Endothelial cell of hepatic sinusoid (primary cell): Measurements from ENCODE around the gene ELK3.

Experiments used
- in situ Hi-C: cut with HindIII; loops from 2 replicates; pipeline ENCODE4 v1.10.0; 2017; ENCODE audit warnings: low sequenced_read_pairs

ELK3 gene

DNA sequence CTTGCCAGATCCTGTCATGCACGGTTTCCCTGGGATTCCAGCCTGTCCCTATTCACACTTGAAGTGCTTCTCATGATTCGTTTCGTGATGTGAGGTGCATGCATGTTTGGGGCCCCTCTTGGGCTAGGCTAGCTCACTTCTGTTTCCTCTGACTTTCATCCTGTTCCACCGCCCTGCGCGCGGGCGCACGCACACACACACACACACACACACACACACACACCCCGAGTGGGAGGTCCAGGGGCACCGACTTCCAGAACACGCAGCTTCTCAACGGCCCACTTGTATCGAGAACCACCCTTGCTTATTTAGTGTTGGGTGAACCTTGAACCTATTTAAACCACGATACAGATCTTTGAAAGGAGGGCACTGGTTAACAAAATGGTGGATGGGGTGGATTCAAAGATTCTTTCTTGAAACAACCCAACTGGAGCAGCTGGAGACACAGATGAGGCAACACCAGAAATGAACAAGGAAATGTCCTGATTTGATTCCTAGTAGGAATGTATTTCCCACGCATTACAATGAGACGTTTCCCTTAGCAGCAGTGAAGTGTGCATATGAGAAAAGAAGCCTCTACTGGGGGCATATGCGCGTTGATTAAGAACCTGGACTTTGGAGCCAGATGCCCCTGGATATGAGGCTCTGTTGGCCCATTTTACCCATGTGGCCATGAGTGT, 16.3 kb downstream of the ELK3 start:
- in situ Hi-C loops: no loop called here

DNA sequence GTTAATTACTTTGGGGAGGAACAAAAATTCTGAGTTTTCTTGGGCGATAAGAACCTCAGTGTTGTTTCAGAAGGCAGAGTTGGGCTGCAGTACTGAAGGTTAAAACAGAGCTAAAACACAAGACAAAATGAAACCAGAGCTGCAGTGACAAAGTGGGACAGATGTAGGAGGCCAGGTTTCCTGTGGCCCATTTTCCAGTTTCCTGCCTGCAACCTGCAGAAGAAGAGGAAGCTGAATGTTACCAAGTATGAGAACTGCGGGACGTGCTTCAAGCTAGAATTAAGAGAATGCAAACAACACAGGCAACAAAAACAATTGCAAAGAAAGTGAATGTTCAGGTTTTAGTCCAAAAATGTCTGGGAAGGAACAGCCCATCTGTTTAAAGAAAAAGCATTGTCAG, 17.8 kb downstream of the ELK3 start:
- in situ Hi-C loops: no loop called here

DNA sequence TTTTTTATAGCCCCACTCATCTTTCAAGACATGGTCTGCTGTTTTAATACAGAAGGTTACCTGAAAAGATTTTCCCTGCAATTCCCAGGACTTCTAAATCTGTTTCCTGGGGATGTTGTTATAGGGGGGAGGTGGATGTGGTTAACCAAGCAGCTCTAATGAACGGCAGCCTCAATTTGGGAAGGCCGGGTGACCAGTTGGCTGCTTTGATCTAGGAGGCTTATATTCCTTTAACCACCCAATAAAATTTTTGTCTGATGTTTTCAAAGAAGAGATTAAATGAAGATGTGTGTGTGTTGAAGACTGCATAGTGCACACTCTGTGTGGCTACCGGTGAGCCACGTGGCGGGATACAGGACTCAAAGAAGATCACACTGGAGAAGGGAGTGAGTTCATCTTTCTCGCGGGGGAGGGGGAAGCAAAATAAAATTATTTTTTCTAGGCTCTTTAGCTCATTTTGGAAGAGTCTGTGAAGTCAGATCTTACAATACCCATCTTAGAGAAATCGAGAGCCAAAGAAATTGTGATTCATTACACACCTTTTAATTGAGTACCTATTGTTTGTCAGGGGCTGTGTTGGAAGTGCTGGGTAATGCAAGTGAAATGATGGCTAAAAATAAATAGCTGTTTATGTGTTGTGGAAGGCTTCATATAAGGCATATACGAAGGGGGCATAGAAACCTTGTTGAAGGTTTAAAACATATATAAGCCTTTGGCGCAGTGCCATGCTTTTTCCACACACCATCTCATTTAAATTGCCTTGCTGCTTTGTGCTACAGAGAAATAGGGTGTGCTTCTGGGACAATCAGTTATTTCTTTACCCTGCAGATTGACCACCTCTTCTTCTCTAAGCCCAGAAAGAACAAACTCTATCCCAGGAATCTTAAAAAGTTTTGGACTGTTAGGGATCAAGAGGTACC, 18.5 kb downstream of the ELK3 start:
- in situ Hi-C loops: no loop called here

DNA sequence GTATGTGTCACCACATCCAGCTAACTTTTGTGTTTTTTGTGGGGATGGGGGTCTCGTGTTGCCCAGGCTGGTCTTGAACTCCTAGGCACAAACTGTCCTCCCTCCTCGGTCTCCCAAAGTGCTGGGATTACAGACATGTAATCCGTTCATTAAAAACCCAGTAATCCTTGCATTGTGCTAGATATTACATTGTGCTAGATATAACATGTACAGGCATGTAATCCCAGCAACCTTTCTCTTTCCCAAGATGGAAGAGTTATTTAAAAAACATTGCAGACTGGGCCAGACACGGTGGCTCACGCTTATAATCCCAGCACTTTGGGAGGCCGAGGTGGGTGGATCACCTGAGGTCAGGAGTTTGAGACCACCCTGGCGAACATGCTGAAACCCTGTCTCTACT, 19.7 kb downstream of the ELK3 start:
- in situ Hi-C loops: no loop called here

DNA sequence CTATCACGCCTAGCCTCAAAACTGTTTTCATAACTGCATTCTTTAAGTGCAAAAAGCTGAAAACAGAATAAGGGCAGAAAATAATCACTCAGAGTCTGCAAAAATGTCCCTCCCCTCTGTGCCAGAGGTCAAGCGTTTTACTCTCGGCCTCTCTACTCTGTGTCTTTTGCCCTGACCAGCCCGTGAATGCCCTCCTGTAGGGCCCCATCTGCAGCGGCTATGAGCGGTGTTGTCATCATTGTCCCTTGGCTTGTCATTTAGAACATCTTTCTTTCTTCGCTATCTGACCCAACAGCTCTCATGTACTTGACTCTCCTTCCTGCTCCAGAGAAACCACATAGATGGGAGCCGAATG, 21.7 kb downstream of the ELK3 start:
- in situ Hi-C loops: loop anchor here (5.0 kb wide), 1 partner anchor 99 kb away; no protein-coding TSS in a partner anchor

- in situ Hi-C loops: loop anchor here (5.0 kb wide), 1 partner anchor 102 kb away; no protein-coding TSS in a partner anchor
These were observed 25.0 kb downstream of the ELK3 start for GRCh38 chr12:96218989-96219678.

DNA sequence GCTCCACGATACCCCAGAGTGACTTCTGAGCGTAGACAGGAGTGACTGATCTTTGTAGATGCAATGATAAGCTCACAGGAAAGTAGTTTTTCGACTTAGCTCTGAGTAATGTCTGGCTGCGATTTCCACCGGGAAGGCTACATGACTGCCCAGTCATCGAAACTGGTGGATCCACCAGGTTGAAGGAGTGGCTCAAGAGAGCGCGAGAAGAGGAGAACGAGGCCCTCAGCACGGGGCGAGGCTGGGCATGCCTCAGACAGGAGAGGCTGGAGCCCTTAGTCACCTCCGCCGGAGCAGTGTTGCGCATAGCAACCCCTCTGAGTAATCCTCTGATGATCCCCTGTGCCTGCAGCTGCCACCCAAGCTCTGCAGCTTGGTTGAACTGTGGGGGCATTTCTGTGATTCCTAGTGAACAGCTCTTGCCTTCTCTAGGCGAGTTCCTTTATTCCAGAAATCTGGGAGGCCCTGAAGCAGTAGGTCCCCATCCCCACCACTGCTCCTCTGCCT, 25.6 kb downstream of the ELK3 start:
- in situ Hi-C loops: loop anchor here (5.0 kb wide), 1 partner anchor 102 kb away; no protein-coding TSS in a partner anchor

DNA sequence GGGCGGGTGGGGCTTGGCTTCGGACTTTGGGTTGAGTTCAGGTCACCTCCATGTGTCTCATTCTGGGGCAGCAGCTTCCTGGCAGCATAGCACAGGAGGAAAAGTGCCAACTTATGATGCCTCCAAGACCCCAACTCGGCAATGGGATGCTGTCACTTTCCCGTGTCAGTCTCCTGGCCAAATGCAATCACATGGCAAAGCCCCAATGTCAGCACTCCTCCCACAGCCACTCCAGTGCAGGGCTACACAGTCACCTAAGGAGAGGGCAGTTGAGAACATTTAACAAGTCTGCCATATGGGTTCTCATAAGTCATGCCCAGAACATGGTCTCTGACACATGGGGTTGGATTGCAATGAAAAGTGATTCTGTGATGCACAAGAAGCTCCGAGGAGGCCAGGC, 26.7 kb downstream of the ELK3 start:
- in situ Hi-C loops: no loop called here

DNA sequence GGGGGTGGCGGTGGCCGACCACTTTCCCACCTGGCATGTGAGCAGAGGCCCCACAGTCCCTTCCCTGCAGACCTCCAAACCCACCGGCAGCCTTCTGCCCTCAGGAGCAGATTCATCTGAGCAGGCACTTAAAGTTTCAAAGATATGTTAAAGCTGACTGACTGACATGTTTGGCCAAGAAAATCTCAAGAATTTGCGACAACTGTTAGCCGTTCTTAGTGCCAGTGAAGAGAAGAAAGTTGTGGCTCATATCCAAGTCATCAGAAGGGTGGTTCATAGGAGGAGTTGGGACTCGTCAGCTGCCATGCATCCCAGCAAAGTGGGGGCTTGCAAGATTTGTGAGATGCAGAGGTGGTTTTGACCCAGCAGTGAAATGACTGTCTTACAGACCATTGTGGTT, 27.2 kb downstream of the ELK3 start:
- in situ Hi-C loops: no loop called here

- in situ Hi-C loops: no loop called here
These were observed 29.4 kb downstream of the ELK3 start for GRCh38 chr12:96223411-96224218.

DNA sequence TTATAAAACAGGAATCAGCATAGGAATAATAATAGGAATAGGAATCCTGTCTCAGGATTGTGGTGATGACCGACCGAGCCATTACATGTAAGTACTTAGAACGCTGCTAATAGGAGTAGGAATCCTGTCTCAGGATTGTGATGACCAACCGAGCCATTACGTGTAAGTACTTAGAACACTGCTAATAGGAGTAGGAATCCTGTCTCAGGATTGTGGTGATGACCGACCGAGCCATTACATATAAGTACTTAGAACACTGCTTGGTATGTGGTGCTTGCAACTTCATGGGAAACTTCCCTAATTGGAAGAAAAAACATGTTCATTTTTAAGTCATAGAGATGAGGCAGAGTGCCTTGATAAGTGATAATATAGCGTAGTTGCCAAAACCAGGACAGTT, 30.0 kb downstream of the ELK3 start:
- in situ Hi-C loops: no loop called here

GRCh38 chr12:96225044-96225855, 31.1 kb downstream of the ELK3 start:
- in situ Hi-C loops: no loop called here

DNA sequence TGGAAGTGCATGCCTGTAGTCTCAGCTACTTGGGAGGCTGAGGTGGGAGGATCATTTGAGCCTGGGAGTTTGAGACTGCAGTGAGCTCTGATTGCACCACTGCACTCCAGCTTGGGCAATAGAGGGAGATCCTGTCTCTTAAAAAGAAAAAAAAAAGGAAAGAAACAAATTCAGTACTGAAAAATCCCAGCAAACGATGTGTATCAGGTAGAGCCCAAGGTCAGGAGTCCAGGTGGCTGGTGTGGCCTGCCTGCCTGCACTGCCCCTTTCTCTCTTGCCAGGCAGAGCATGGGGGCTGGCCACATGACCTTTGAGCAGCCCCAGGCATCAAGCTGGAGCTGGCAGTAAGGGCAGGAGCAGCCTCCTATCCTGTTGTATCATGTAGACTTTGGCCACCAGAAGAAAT, 31.8 kb downstream of the ELK3 start:
- in situ Hi-C loops: no loop called here

GRCh38 chr12:96226401-96226800, 32.2 kb downstream of the ELK3 start:
- in situ Hi-C loops: no loop called here

GRCh38 chr12:96226801-96227348, 32.7 kb downstream of the ELK3 start:
- in situ Hi-C loops: no loop called here

DNA sequence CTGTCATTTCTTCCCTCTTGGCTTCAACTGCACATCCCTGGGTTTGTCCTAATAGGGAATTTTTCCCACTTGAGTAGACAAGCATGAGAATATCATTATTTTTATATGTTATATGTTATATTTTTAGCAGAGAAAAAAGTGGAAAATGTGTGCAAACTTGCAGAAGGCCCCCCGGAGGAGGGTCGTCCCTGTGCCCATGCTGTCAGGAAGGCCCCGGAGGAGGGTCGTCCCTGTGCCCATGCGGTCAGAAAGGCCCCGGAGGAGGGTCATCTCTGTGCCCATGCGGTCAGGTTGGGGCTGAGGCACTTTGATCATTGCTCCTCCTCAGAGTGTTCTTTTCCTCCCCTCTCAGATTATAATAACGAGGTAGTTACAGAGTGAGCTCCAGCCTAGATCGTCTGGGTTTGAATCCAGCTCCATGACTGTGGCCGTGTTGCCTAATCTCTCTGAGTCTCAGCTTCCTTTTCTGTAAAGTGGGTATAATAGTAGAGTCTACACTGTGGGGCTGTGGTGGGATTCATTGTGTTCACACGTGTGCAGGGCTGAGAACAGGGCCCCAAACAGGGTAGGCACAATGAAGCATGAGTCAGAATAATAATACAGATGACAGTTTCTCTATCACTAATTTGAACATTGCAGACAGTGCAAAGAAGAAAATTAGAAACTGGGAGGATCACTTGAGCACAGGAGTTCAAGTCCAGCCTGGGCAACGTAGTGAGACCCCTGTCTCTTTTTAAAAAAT, 33.4 kb downstream of the ELK3 start:
- in situ Hi-C loops: no loop called here

DNA sequence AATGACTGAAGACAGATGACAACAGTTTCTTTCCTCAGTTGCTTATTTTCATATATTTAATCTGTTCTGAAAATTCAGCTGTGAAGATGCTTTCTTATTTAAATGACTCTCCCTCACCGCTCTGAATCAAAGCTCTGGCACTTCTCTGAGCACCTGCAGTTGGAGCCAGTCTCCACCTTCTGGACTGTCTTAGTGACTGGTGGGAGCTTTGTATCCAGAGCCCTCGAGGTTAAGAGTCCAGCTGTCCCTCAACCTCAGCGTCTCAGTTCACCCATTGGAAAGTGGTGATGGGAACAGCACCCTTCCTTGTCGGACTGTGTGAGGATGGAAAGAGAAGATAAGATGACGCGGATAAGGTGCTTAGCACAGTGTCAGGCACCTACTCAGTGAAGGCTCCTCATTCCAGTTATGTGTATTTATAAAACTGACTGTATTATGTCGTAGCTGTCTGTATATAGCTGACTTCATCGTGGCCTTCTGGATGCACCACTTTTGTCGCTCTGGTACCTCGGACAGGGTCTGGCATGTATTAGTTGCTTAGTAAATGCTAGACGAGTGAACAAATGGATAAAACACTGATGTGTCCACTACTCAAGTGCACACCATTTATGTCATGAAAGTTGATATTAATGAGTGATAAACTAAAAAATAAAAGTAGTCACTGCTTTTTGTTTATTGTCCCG, 34.5 kb downstream of the ELK3 start:
- in situ Hi-C loops: no loop called here

DNA sequence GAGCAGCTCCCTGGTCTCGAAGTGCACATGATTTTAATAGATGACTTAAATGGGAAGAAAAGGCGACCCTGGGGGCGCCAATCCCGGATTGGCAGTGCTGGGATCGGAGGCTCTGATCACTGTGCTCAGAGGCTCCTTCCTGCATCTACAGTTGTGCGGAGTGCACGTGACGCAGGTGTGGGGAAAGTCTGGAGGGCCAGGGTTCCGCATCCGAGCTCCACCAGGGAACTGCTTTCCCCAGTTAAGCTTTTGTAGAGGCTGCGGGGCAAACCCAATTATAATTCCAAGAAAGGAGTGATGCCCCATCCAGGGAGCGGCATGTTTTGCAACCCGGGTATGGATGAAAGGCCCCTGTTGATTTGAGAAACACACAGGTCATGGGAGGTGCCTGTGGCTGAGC, 36.5 kb downstream of the ELK3 start:
- in situ Hi-C loops: no loop called here
